HG03457 (cell line): ENCODE data around the gene RAPGEF6.
A peak's percentile ranks its signal among the peaks of the same experiment; 100 is the strongest.
"Not testable (repeated sequence)": the region's sequence is repeated elsewhere in the genome, so short reads cannot be mapped to it uniquely, and the experiment has no call there.

Experiments
- ATAC-seq: cut with Tn5 transposase; IDR thresholded peaks from one replicate; pipeline ENCODE4 v1.9.1; 2021; ENCODE audit warnings: moderate number of reproducible peaks; ENCODE audit not compliant: unreplicated experiment

The RAPGEF6 gene

GRCh38 chr5:131610198-131611063, 24.6 kb downstream of the RAPGEF6 start:
- ATAC-seq: no peak

- no peak for ATAC-seq
Measured at GRCh38 chr5:131609774-131610173, 25.3 kb downstream of the RAPGEF6 start.

- ATAC-seq: no peak
Measured at GRCh38 chr5:131608597-131608996, 26.4 kb downstream of the RAPGEF6 start.

GRCh38 chr5:131607903-131608540, 27.0 kb downstream of the RAPGEF6 start:
- ATAC-seq: no peak

GRCh38 chr5:131607418-131607817, 27.6 kb downstream of the RAPGEF6 start:
- ATAC-seq: no peak

- no peak for ATAC-seq
Measured at GRCh38 chr5:131605086-131605485, 29.9 kb downstream of the RAPGEF6 start.

- peak; percentile 72 for ATAC-seq
Measured at GRCh38 chr5:131595088-131596033, 39.7 kb downstream of the RAPGEF6 start.

- no peak for ATAC-seq
Measured at GRCh38 chr5:131593921-131594320, 41.1 kb downstream of the RAPGEF6 start.

- not testable (repeated sequence) for ATAC-seq
Measured at GRCh38 chr5:131593436-131593835, 41.6 kb downstream of the RAPGEF6 start.

GRCh38 chr5:131589510-131590348, 45.3 kb downstream of the RAPGEF6 start:
- ATAC-seq: no peak

GRCh38 chr5:131587541-131587940, 47.5 kb downstream of the RAPGEF6 start:
- no peak for ATAC-seq

- ATAC-seq: no peak
Measured at GRCh38 chr5:131581702-131582101, 53.3 kb downstream of the RAPGEF6 start.

- no peak for ATAC-seq
Measured at GRCh38 chr5:131579917-131580671, 54.9 kb downstream of the RAPGEF6 start.

- no peak for ATAC-seq
Measured at GRCh38 chr5:131575660-131576227, 59.3 kb downstream of the RAPGEF6 start.

GRCh38 chr5:131571669-131572168, 63.3 kb downstream of the RAPGEF6 start:
- no peak for ATAC-seq

GRCh38 chr5:131570757-131571156, 64.3 kb downstream of the RAPGEF6 start:
- ATAC-seq: no peak

- no peak for ATAC-seq
Measured at GRCh38 chr5:131564229-131564652, 70.8 kb downstream of the RAPGEF6 start.

GRCh38 chr5:131563434-131564228, 71.4 kb downstream of the RAPGEF6 start:
- ATAC-seq: no peak
